GM19035 (cell line): Measurements from ENCODE around the gene DDAH1.

Experiments used
- ATAC-seq: cut with Tn5 transposase; IDR thresholded peaks from one replicate; pipeline ENCODE4 v1.9.1; 2021; ENCODE audit not compliant: unreplicated experiment

DDAH1 gene

DNA sequence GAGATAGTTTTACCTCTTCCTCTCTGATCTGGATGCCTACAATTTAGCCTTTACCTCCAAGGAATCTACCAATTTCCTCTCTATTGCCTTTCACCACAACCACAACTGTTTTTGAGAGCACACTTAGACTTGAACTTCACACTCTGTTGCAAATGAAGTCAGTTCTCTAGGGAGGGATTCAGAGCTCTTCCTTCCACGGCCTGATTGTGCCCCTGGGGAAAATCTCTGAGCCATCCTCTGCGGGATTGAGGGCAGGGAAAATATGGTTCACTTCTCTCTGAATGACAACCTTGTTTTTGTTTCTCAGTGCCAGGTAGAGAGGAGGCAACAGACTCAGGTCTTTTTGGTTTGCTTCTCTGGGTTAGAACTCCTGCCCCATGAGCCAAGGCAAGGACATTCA, 153.1 kb downstream of the DDAH1 start:
- ATAC-seq, result no peak

DNA sequence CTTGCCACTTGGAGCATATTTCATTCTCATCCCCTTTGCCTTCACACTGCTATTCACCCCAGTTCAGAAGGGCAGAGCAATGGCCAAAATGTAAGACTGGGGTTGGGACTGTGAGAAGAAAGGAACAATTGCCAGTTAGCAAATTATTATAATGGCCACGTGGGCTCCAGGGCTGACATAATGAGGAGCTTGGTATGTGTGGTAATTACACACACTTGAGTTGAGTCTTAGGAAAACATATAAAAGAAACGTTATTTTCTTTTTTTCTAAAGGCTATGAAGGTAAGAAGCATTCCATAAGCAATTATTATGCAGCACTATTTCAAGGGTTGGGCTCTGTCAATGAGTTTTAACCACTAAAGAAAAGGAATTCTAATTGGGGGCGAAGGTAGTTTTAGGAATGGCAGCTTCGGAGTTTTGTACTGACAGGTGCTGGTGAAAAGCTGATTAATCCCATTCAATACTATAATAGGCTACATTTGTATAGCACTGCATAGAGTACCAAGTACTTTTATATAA, 156.1 kb downstream of the DDAH1 start:
- ATAC-seq, result no peak

DNA sequence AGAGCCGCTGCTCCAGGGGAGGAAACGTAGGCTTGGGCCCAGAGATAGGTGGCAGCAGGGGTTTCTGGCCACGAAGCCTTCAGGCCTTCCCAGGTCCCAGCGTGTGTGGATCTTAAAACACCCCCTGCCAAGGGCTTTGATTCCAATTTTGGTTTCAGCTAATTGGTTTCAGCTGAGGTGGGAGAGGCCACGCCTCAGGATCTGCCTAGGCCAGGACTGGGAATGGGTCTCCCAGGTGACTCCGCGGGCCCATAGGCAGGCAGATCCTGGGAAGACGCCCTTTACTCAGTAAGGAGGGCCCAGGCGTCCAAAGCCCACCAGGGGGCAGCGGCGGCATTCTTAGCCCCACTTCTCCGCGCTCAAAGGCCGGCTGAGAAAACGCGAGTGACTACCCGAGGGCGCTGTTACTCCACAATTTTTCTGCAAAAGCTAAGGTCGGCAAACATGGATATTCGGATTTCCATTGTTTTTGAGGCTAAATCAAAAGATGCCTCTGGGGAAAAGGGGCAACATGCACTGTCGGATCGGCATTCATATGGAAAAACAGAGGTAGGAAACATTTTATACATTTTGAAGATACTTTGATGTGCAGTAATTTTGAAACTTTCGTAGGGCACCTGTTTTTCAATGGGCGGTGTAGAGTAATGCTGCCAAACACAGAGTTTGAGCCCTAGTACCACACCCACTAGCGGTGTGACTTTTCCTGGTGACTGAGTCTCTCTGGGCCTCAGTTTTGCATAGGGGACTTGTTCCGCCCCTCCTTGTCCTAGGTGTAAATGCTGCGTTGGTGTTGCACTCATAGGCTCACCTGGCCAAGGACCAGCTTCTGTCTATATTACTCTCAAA, 156.7 kb downstream of the DDAH1 start:
- peak; percentile 93 for ATAC-seq

DNA sequence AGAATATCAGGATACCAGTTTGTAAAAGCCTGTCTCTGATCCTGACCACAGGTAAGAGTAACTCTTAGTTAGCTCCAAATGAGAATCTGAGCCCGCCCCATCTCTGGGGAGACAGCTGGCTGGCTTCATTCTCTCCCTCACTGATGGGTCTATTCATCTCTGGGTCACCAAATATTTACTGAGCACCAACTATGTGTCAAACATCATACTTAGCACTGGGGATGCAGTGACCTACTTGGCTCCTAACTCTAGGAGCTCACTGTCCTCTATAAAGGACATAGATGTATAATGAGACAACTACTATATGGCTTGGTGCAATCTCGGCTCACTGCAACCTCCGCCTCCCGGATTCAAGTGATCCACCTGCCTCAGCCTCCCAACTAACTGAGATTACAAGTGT, 158.7 kb downstream of the DDAH1 start:
- no peak for ATAC-seq

GRCh38 chr1:85303440-85304162, 161.4 kb downstream of the DDAH1 start:
- ATAC-seq, result no peak

GRCh38 chr1:85300140-85300539, 164.8 kb downstream of the DDAH1 start:
- ATAC-seq, result no peak

DNA sequence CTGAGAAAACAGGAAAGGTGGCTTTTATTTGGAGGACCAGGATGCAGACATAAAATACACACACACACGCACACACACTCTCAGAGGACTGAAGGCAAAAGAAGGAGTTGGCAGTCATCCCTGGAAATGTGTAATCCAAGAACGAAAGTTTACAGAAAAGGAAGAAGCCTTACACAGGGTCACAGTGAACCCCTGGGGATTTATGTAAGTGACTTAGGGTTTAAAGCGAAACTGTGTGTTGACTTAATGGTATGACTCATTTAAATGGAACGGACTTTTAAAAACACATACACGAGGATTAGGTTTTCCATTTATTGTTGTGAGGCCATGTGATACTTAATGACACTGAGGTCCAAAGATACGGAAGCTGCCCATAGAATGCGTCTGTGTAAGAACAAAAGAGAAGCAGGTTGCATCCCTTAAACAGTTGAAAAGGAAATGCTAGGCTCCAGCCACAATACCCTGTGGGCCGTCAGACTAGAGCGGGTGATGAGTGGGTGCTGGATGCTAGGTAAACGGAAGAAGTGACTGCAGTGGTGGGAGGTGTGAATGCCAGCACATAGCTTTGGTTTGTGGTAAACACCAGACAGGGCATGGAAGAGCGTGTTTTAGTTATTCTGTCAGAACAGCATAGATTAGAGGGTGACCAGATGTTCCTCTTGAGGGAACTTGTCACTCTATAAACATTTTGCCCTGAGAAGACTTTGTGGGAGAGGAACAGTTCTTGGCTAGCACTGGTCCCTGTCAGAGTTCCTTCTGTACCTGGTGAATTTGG, 166.9 kb downstream of the DDAH1 start:
- ATAC-seq, result peak; percentile 95

DNA sequence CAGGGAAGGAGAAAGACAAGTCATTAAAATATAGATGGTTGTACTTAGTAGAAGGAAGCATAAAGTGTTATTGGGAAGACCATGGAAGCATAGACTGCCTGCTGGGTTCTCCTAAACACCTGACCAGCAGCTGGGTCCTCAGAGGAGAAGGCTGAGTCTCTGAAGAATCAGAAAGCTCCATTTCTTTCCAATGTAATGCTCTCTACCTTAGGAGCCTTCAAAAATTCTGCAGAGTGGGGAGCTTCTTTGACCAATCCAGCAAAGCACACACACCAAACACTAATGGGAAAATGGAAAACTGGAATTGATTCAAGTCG, 167.5 kb downstream of the DDAH1 start:
- ATAC-seq, result no peak

DNA sequence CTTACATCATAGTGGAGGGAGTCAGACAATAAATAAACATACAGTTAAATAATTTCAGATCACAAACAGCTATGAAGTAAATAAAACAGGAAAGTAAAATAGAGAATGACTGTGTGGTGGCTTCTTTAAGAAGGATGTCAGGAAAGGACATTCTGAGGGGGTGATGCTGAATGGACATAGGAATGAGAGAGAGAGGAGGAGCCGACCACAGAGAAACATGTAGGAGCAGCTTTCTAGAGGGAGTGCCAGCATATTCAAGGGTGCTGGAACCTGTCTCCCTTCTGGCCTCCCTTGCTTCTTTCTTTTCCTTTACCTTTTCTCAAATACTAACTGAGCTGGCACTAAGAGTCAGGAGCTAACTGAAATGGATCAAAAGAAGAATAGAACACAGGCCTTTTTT, 168.0 kb downstream of the DDAH1 start:
- no peak for ATAC-seq

DNA sequence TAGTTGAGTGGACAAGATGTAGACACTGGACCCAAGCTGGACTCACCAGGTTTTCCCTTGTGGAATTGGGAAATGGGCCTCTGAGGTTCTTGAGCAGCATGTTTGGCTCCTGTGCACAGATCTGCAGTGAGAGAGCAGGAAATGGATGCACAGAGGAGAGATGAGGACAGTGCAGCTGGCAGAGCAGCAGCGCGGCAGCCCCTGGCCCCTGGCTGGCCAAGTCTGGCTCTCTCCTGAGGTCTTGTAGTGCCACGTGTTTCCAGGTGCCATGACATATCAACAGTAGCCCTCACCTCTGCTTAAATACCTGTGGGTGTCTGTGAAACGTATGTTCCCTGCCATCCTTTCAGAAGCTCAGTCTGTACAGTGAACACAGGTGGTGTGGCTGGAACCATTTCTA, 169.3 kb downstream of the DDAH1 start:
- ATAC-seq, result no peak

DNA sequence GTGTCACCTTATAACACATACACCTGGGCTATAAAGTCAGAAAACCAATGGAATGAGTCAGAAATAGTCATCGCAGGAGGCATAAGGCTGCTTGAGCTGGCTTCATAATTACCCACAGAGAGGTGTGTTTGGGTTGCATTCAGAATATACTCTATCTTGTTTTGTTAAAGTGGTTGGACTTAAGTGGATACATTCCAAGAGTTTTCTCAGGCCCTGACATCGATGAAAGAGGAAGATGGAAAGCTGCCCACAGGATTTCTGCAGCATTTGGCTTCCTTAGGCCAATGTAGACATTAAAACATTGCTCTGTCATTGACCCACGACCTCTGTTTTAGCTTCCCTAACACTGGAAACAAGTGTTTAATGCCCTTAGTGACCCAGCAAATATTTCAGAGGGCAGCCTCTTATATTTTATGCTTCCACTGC, 169.9 kb downstream of the DDAH1 start:
- no peak for ATAC-seq

GRCh38 chr1:85290826-85291225, 174.1 kb downstream of the DDAH1 start:
- no peak for ATAC-seq

- no peak for ATAC-seq
These were observed 175.1 kb downstream of the DDAH1 start for GRCh38 chr1:85289848-85290335.

DNA sequence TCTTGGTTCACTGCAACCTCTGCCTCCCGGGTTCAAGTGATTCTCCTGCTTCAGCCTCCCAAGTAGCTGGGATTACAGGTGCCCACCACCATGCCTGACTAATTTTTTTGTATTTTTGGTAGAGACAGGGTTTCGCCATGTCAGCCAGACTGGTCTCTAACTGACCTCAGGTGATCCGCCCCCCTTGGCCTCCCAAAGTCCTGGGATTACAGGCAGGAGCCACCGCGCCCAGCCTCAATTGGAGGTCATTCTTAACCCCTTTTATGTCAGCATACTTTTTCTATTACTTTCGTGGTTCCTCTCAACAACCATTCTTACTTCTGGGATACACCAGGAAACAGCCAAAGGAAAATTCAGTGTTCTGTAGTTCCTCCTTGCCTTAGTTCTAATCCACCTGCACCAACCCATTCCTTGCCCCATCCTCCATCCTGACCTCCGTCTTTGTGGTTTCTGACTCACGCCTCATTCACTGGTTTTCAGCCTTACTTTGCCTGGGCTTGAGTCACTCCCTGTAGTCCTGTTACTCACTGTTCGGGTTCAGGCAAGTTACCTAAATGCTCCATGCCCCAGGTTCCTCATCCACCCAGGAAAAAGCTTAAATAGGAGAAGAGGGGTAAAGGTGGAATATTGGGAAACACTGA, 175.6 kb downstream of the DDAH1 start:
- ATAC-seq, result no peak

DNA sequence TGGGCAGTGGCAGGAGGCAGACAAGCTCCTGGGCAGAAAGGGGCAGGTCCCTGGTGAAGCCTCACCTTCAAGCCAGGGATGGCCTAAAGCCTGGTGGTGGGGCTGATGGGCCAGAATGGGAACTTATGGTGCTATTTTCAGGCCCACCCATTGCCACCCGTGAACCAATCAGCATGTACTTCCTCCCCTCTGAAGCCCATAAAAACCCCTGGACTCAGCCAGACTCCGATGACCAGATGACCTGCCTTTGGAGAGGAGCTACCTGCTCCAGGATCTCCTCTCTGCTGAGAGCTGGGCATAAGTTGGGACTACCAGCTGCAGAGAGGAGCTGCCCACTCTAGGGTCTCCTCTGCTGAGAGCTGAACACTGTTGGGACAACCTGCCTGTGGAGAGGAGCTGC, 180.8 kb downstream of the DDAH1 start:
- no peak for ATAC-seq

DNA sequence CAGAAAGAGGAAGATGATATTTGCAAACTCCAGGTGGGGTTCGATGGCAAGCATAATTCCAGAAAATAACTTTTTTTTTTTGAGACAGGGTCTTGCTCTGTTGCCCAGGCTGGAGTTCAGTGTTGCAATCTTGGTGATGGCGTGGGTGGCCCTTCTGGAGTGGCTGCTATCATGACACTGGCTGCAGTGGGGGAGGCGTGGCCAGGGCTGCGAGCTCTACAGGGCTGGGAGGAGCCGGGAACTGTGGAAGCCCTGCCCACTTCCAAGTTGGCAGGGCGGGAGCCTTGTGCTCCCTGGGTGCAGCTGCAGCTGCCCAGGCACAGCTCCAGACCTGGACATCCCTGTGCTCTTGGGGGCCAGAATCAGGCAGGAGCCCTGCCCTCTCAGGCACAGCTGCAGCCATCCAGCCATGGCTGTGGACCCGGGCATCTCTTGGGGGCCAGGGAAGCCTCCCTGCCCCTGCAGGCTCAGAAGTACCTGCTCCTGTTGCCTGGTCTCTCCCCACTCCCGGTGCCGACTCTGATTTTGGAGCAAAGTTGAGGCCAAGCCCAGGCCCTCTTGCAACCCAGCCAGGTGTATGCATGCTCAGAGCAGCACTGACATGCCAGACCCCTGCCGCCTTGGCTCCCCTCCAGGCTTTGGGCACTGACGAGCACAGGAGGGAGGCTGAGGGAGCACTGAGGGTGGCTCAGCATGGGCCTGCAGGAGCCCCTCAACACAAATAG, 181.3 kb downstream of the DDAH1 start:
- no peak for ATAC-seq

- no peak for ATAC-seq
These were observed 182.5 kb downstream of the DDAH1 start for GRCh38 chr1:85282424-85282823.

- ATAC-seq, result no peak
These were observed 184.3 kb downstream of the DDAH1 start for GRCh38 chr1:85280636-85281035.

DNA sequence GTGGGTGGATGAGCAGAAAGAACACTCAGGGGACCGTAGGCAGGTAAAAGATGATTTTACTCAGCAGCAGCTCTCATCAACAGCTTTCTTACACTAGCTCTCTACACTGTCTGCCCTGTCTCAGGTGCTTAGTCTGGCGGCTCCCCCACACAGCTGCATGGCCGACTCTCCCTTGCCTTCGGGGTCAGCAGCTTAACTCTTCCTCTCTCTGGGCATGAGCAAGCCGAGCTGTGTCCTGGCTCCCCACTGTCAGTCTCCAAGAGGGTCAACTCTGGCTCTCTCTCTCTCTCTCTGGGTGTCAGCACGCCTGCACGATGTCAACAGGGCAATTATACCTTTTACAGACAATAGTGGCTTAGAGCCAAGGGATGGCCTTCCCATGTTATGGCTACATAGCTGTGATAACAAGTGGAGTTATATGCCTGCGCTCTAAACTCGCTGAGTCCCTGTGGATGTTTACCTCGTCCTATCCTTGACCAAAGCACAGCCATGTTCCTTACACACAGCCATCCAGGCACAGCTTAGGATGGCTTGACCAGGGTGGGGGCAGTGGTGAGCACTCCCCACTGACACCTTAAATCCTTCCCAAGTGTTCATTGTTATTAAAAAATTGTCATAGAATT, 185.4 kb downstream of the DDAH1 start:
- no peak for ATAC-seq

DNA sequence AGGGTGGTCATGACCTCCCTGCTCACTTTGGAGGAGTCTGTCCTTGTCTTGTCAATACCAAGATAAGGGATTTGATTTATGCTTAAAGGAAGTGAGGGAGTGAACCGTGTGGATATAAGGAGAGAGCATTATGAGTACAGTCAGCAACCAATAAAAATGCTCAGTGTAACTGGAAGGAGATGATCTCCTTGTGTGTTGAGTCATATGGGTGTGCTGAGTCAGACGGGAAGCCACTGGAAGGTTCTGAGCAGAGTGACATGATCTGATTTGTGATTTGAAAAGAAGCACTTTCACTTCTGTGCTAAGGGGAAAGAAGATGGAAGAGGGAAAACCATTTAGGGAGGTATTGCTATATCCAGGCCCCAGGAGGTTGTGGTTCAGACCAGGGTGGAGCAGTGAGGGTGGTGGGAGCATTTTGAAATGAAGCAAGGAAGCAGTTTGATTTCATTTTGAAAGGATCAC, 186.1 kb downstream of the DDAH1 start:
- ATAC-seq, result no peak
